K562 (cell line): ENCODE data around the gene EFHB. TPM values are rescaled to one million over a fixed set of nuclear protein-coding genes. Genes with fewer than 3 reads are reported as not detected.
A peak's percentile ranks its signal among the peaks of the same experiment; 100 is the strongest.

Experiments used
- BRF1 ChIP-seq: IDR thresholded peaks from 3 replicates; pipeline ENCODE4 v1.6.1; 2011; ENCODE audit warnings: borderline replicate concordance, mild to moderate bottlenecking; ENCODE audit not compliant: insufficient read length; ENCODE audit errors: extremely low read depth
- ELF1 ChIP-seq: fragments of 200-800 bp; sonication (Bioruptor generic); IDR thresholded peaks from 2 replicates; pipeline ENCODE4 v1.6.1; 2016; ENCODE audit warnings: missing genetic modification characterization, missing compliant biosample characterization
- ESRRA ChIP-seq: fragments of 450-650 bp; IDR thresholded peaks from 2 replicates; pipeline ENCODE4 v1.6.1; 2014; ENCODE audit warnings: low read depth, mild to moderate bottlenecking, moderate library complexity, borderline replicate concordance
- FUS ChIP-seq: fragments of 200-400 bp; formaldehyde crosslinking; optimal IDR thresholded peaks from 2 replicates; pipeline ENCODE3; 2017; ENCODE audit warnings: low read depth, low read length
- HDAC3 ChIP-seq: fragments of 450-650 bp; IDR thresholded peaks from 2 replicates; pipeline ENCODE4 v1.6.1; 2018; ENCODE audit warnings: borderline replicate concordance, mild to moderate bottlenecking, moderate library complexity; ENCODE audit not compliant: partially characterized antibody
- MYBL2 ChIP-seq, 2 experiments: fragments of 450-650 bp in 1 of 2; sonication (generic) in 1 of 2; formaldehyde crosslinking in 1 of 2; IDR thresholded peaks; 2 replicates each; pipeline versions ENCODE4 v1.6.1 to v1.8.1; 2017 to 2022; ENCODE audit warnings: borderline replicate concordance in 1 of 2, inconsistent platforms in 1 of 2, low read depth in 1 of 2, mild to moderate bottlenecking in 1 of 2, missing genetic modification reagents in 1 of 2, moderate library complexity in 1 of 2
- NCOA2 ChIP-seq, 2 experiments: fragments of 450-650 bp; IDR thresholded peaks; 2 replicates each; pipeline ENCODE4 v1.6.1; 2018; ENCODE audit warnings: mild to moderate bottlenecking in 2 of 2, moderate library complexity in 1 of 2; ENCODE audit not compliant: partially characterized antibody in 2 of 2
- NCOA4 ChIP-seq: fragments of 450-650 bp; IDR thresholded peaks from 2 replicates; pipeline ENCODE4 v1.6.1; 2018; ENCODE audit warnings: mild to moderate bottlenecking; ENCODE audit not compliant: partially characterized antibody
- SMARCB1 ChIP-seq: IDR thresholded peaks from 2 replicates; pipeline ENCODE4 v1.6.1; 2011; ENCODE audit warnings: improper control_type of control experiment, low read depth; ENCODE audit not compliant: insufficient read length
- SRSF1 ChIP-seq: fragments of 200-400 bp; formaldehyde crosslinking; IDR thresholded peaks from 2 replicates; pipeline ENCODE4 v1.6.1; 2017; ENCODE audit warnings: mild to moderate bottlenecking, low read depth, low read length, moderate library complexity
- TAF15 ChIP-seq: fragments of 200-400 bp; formaldehyde crosslinking; IDR thresholded peaks from 2 replicates; pipeline ENCODE4 v1.6.1; 2017; ENCODE audit warnings: mild to moderate bottlenecking, low read depth, low read length, moderate library complexity
- ZFPM2 ChIP-seq: fragments of 250-450 bp; sonication (Bioruptor Pico); IDR thresholded peaks from 2 replicates; pipeline ENCODE4 v1.5.1; 2022; ENCODE audit warnings: mild to moderate bottlenecking
- ZNF133 ChIP-seq: fragments of 250-450 bp; sonication (Bioruptor Pico); IDR thresholded peaks from 2 replicates; pipeline ENCODE4 v1.4.0; 2020; ENCODE audit warnings: mild to moderate bottlenecking
- ZNF778 ChIP-seq: fragments of 450-650 bp; formaldehyde crosslinking; IDR thresholded peaks from 2 replicates; pipeline ENCODE4 v1.4.0; 2020; ENCODE audit warnings: mild to moderate bottlenecking, moderate library complexity
- polyA plus RNA-seq, 8 experiments: library from polyadenylated mRNA; depleted of rRNA in 4 of 8; stranded (reverse) in 5 of 8; unstranded in 3 of 8; fragments of >200 nt; fragmentation: Nextera tagmentation in 2 of 8; fragmentation: Illumina TruSeq in 1 of 8; extraction: Ambion mirVana in 2 of 8; extraction: Trizol in 1 of 8; gene quantifications; 2 replicates each; pipeline versions ENCODE4 v1.2.1 to v1.2.3, GENCODE V29; 2011 to 2014; ENCODE audit warnings: inconsistent platforms in 1 of 8, missing spikeins in 1 of 8
- total RNA-seq, 7 experiments: library from RNA; depleted of rRNA in 6 of 7; stranded (reverse); fragments of >200 nt in 6 of 7; fragmentation: Illumina TruSeq in 2 of 7; extraction: Trizol in 2 of 7; gene quantifications; 2 replicates each; pipeline versions ENCODE4 v1.2.1 to v1.2.3, GENCODE V29; 2011 to 2021; ENCODE audit warnings: low replicate concordance in 1 of 7
- TF ChIP-seq, protein P1 (sequence below): sonication (generic); formaldehyde crosslinking; IDR thresholded peaks from 2 replicates; pipeline ENCODE4 v1.8.0; 2022; ENCODE audit warnings: mild to moderate bottlenecking, missing genetic modification reagents, borderline replicate concordance
- TF ChIP-seq, protein P2 (sequence below): IDR thresholded peaks from 2 replicates; pipeline ENCODE4 v1.6.1; 2012; ENCODE audit warnings: low read depth, low read length, improper control_type of control experiment, borderline replicate concordance
- TF ChIP-seq, protein P3 (sequence below), 2 experiments: fragments of 150-350 bp in 1 of 2; IDR thresholded peaks; 2 replicates each; pipeline ENCODE4 v1.6.1; 2012 to 2016; ENCODE audit warnings: low read depth in 2 of 2, low read length in 2 of 2, mild to moderate bottlenecking in 1 of 2, moderate library complexity in 1 of 2

EFHB gene
- total and polyA plus RNA-seq, 9 of the 15 experiments (the other 6 are each of a cell fraction or from before 2014, with no cell fraction given), result 1.5 to 4.0 (median 1.8) TPM

DNA sequence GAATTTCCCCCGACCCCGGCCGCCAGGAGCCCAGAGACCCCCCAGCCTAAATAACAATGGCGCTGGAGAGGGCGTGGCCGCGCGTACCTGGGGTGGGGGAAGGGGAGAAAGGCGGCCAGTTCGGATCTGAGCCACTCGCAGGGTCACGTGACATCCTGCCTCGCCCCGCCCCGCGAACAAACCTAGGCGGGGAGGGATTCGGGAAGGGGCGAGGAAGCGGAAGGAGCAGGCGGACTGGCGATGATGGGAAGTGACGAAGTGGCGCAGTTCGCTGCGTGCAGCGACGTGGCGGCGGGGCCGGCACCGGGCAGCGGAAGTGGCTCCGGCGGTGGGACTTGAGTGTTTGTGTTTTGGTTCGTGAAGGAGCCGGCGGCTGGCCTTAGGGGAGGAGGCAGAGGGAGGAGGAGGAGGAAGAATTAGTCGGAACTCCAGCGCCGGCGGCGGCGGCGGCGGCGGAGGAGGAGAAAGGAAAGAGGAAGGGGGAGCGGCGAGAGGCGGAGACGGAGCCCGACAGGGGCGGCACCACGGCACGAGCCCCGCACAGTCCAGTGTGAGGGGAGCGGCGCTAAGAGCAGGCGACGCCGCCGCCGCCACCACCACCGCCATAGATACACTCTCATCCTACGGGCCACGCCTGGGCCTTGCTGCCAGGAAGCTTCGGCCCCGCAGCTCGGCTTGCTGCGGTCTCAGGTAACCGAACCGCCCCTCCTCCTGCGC is 13.0 kb upstream of the EFHB start, which contains the start of gene RAB5A (continued):
- TF ChIP-seq HDAC3 (no peak), MYBL2 (IDR thresholded peaks at IDR 0.05; ENCODE audit: low read depth) (no peak), MYBL2 (CRISPR knock-in tag; IDR thresholded peaks at IDR 0.05; ENCODE audit: borderline replicate concordance) (no peak), BRF1 (no peak), SMARCB1 (no peak), ZNF133 (no peak), NCOA4 (no peak), SRSF1 (0 out of 2 replicates have a peak, but pooled peaks have one; percentile 57), TAF15 (no peak), NCOA2 (IDR thresholded peaks at IDR 0.05; ENCODE audit: partially characterized antibody in 2 of 2) (no peak), FUS (no peak), ESRRA (peak; percentile 48; the same call in 1 of the 2 replicates), ZFPM2 (no peak), ZNF778 (CRISPR knock-in tag) (no peak), ELF1 (peak; percentile 95)
- TF ChIP-seq, protein P1, sequence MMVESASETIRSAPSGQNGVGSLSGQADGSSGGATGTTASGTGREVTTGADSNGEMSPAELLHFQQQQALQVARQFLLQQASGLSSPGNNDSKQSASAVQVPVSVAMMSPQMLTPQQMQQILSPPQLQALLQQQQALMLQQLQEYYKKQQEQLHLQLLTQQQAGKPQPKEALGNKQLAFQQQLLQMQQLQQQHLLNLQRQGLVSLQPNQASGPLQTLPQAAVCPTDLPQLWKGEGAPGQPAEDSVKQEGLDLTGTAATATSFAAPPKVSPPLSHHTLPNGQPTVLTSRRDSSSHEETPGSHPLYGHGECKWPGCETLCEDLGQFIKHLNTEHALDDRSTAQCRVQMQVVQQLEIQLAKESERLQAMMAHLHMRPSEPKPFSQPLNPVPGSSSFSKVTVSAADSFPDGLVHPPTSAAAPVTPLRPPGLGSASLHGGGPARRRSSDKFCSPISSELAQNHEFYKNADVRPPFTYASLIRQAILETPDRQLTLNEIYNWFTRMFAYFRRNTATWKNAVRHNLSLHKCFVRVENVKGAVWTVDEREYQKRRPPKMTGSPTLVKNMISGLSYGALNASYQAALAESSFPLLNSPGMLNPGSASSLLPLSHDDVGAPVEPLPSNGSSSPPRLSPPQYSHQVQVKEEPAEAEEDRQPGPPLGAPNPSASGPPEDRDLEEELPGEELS (CRISPR knock-in tag), result no peak
- TF ChIP-seq, protein P2, sequence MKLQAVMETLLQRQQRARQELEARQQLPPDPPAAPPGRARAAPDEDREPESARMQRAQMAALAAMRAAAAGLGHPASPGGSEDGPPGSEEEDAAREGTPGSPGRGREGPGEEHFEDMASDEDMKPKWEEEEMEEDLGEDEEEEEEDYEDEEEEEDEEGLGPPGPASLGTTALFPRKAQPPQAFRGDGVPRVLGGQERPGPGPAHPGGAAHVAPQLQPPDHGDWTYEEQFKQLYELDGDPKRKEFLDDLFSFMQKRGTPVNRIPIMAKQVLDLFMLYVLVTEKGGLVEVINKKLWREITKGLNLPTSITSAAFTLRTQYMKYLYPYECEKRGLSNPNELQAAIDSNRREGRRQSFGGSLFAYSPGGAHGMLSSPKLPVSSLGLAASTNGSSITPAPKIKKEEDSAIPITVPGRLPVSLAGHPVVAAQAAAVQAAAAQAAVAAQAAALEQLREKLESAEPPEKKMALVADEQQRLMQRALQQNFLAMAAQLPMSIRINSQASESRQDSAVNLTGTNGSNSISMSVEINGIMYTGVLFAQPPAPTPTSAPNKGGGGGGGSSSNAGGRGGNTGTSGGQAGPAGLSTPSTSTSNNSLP, result no peak
- TF ChIP-seq, protein P3, sequence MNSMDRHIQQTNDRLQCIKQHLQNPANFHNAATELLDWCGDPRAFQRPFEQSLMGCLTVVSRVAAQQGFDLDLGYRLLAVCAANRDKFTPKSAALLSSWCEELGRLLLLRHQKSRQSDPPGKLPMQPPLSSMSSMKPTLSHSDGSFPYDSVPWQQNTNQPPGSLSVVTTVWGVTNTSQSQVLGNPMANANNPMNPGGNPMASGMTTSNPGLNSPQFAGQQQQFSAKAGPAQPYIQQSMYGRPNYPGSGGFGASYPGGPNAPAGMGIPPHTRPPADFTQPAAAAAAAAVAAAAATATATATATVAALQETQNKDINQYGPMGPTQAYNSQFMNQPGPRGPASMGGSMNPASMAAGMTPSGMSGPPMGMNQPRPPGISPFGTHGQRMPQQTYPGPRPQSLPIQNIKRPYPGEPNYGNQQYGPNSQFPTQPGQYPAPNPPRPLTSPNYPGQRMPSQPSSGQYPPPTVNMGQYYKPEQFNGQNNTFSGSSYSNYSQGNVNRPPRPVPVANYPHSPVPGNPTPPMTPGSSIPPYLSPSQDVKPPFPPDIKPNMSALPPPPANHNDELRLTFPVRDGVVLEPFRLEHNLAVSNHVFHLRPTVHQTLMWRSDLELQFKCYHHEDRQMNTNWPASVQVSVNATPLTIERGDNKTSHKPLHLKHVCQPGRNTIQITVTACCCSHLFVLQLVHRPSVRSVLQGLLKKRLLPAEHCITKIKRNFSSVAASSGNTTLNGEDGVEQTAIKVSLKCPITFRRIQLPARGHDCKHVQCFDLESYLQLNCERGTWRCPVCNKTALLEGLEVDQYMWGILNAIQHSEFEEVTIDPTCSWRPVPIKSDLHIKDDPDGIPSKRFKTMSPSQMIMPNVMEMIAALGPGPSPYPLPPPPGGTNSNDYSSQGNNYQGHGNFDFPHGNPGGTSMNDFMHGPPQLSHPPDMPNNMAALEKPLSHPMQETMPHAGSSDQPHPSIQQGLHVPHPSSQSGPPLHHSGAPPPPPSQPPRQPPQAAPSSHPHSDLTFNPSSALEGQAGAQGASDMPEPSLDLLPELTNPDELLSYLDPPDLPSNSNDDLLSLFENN (IDR thresholded peaks at IDR 0.05; ENCODE audit: low read depth in 2 of 2, low read length in 2 of 2), result peak in 1 of 2 experiments; percentile 11; a peak in 1 of 4 replicates
